ENCODE measurements around the gene RARB.

Gene RARB

GRCh38 chr3:25568525-25569078, 140.5 kb downstream of the RARB start:
- Histone ChIP-seq H3K4me3 (ENCODE audit: low read length) (no peak overlapping the region), H3K9ac (ENCODE audit: low read length) (no peak overlapping the region), H3K9me3 (ENCODE audit: control insufficient read depth, low read length) (no peaks in the 10 kb centered on the region)

GRCh38 chr3:25571285-25571684, 143.2 kb downstream of the RARB start:
- Histone ChIP-seq H3K9ac (ENCODE audit: low read length) (no peak overlapping the region), H3K4me1 (ENCODE audit: control insufficient read depth, insufficient read depth, low read length) (no peaks in the 10 kb centered on the region), H3K4me3 (ENCODE audit: low read length) (no peak overlapping the region), H3K27me3 (ENCODE audit: control insufficient read depth, insufficient read depth, low read length) (no peaks in the 10 kb centered on the region), H3K9me3 (ENCODE audit: control insufficient read depth, low read length) (no peaks in the 10 kb centered on the region), H3K36me3 (ENCODE audit: control insufficient read depth, insufficient read depth, low read length) (no peaks in the 10 kb centered on the region)

More at GRCh38 chr3:25568525-25569078, 140.5 kb downstream of the RARB start:
- Histone ChIP-seq H3K36me3 (ENCODE audit: control insufficient read depth, insufficient read depth, low read length) (no peaks in the 10 kb centered on the region), H3K4me1 (ENCODE audit: control insufficient read depth, insufficient read depth, low read length) (no peaks in the 10 kb centered on the region), H3K27me3 (ENCODE audit: control insufficient read depth, insufficient read depth, low read length) (no peaks in the 10 kb centered on the region)

- Histone ChIP-seq H3K36me3 (ENCODE audit: control insufficient read depth, insufficient read depth, low read length) (no peaks in the 10 kb centered on the region), H3K4me1 (ENCODE audit: control insufficient read depth, insufficient read depth, low read length) (no peaks in the 10 kb centered on the region), H3K27me3 (ENCODE audit: control insufficient read depth, insufficient read depth, low read length) (no peaks in the 10 kb centered on the region)
Observed at GRCh38 chr3:25572336-25572735, 144.3 kb downstream of the RARB start.

GRCh38 chr3:25572919-25573385, 144.9 kb downstream of the RARB start:
- Histone ChIP-seq H3K4me1 (ENCODE audit: control insufficient read depth, insufficient read depth, low read length) (no peaks in the 10 kb centered on the region), H3K36me3 (ENCODE audit: control insufficient read depth, insufficient read depth, low read length) (no peaks in the 10 kb centered on the region), H3K27me3 (ENCODE audit: control insufficient read depth, insufficient read depth, low read length) (no peaks in the 10 kb centered on the region), H3K9me3 (ENCODE audit: control insufficient read depth, low read length) (no peaks in the 10 kb centered on the region), H3K4me3 (ENCODE audit: low read length) (no peak overlapping the region), H3K9ac (ENCODE audit: low read length) (no peak overlapping the region)

More at GRCh38 chr3:25572336-25572735, 144.3 kb downstream of the RARB start:
- H3K9me3 ChIP-seq (ENCODE audit: control insufficient read depth, low read length) = no peaks in the 10 kb centered on the region
- H3K9ac ChIP-seq (ENCODE audit: low read length) = no peak overlapping the region
- H3K4me3 ChIP-seq (ENCODE audit: low read length) = no peak overlapping the region

- Histone ChIP-seq H3K9me3 (ENCODE audit: control insufficient read depth, low read length) (no peaks in the 10 kb centered on the region), H3K36me3 (ENCODE audit: control insufficient read depth, insufficient read depth, low read length) (no peaks in the 10 kb centered on the region), H3K9ac (ENCODE audit: low read length) (no peak overlapping the region), H3K4me1 (ENCODE audit: control insufficient read depth, insufficient read depth, low read length) (no peaks in the 10 kb centered on the region), H3K4me3 (ENCODE audit: low read length) (no peak overlapping the region), H3K27me3 (ENCODE audit: control insufficient read depth, insufficient read depth, low read length) (no peaks in the 10 kb centered on the region)
Observed at GRCh38 chr3:25573386-25574171, 145.5 kb downstream of the RARB start.

GRCh38 chr3:25574172-25574765, 146.2 kb downstream of the RARB start:
- H3K9me3 ChIP-seq (ENCODE audit: control insufficient read depth, low read length) = no peaks in the 10 kb centered on the region

GRCh38 chr3:25575001-25575400, 146.9 kb downstream of the RARB start:
- no peak overlapping the region for H3K4me3 ChIP-seq (ENCODE audit: low read length)
- no peaks in the 10 kb centered on the region for H3K9me3 ChIP-seq (ENCODE audit: control insufficient read depth, low read length)
- H3K4me1 ChIP-seq (ENCODE audit: control insufficient read depth, insufficient read depth, low read length) = no peaks in the 10 kb centered on the region
- no peaks in the 10 kb centered on the region for H3K27me3 ChIP-seq (ENCODE audit: control insufficient read depth, insufficient read depth, low read length)
- no peaks in the 10 kb centered on the region for H3K36me3 ChIP-seq (ENCODE audit: control insufficient read depth, insufficient read depth, low read length)
- no peak overlapping the region for H3K9ac ChIP-seq (ENCODE audit: low read length)

More at GRCh38 chr3:25574172-25574765, 146.2 kb downstream of the RARB start:
- Histone ChIP-seq H3K36me3 (ENCODE audit: control insufficient read depth, insufficient read depth, low read length) (no peaks in the 10 kb centered on the region), H3K4me3 (ENCODE audit: low read length) (no peak overlapping the region), H3K27me3 (ENCODE audit: control insufficient read depth, insufficient read depth, low read length) (no peaks in the 10 kb centered on the region), H3K4me1 (ENCODE audit: control insufficient read depth, insufficient read depth, low read length) (no peaks in the 10 kb centered on the region), H3K9ac (ENCODE audit: low read length) (no peak overlapping the region)

GRCh38 chr3:25576146-25576545, 148.1 kb downstream of the RARB start:
- H3K36me3 ChIP-seq (ENCODE audit: control insufficient read depth, insufficient read depth, low read length) = no peaks in the 10 kb centered on the region
- H3K9ac ChIP-seq (ENCODE audit: low read length) = no peak overlapping the region
- H3K27me3 ChIP-seq (ENCODE audit: control insufficient read depth, insufficient read depth, low read length) = no peaks in the 10 kb centered on the region
- H3K9me3 ChIP-seq (ENCODE audit: control insufficient read depth, low read length) = no peaks in the 10 kb centered on the region
- no peak overlapping the region for H3K4me3 ChIP-seq (ENCODE audit: low read length)
- H3K4me1 ChIP-seq (ENCODE audit: control insufficient read depth, insufficient read depth, low read length) = no peaks in the 10 kb centered on the region

- Histone ChIP-seq H3K27me3 (ENCODE audit: control insufficient read depth, insufficient read depth, low read length) (no peaks in the 10 kb centered on the region), H3K9me3 (ENCODE audit: control insufficient read depth, low read length) (no peaks in the 10 kb centered on the region)
Observed at GRCh38 chr3:25576831-25577454, 148.9 kb downstream of the RARB start.

GRCh38 chr3:25578059-25578458, 150.0 kb downstream of the RARB start:
- no peaks in the 10 kb centered on the region for H3K27me3 ChIP-seq (ENCODE audit: control insufficient read depth, insufficient read depth, low read length)
- no peaks in the 10 kb centered on the region for H3K4me1 ChIP-seq (ENCODE audit: control insufficient read depth, insufficient read depth, low read length)
- H3K4me3 ChIP-seq (ENCODE audit: low read length) = no peak overlapping the region
- H3K9ac ChIP-seq (ENCODE audit: low read length) = no peak overlapping the region
- no peaks in the 10 kb centered on the region for H3K36me3 ChIP-seq (ENCODE audit: control insufficient read depth, insufficient read depth, low read length)
- H3K9me3 ChIP-seq (ENCODE audit: control insufficient read depth, low read length) = no peaks in the 10 kb centered on the region

More at GRCh38 chr3:25576831-25577454, 148.9 kb downstream of the RARB start:
- Histone ChIP-seq H3K4me1 (ENCODE audit: control insufficient read depth, insufficient read depth, low read length) (no peaks in the 10 kb centered on the region), H3K4me3 (ENCODE audit: low read length) (no peak overlapping the region), H3K36me3 (ENCODE audit: control insufficient read depth, insufficient read depth, low read length) (no peaks in the 10 kb centered on the region), H3K9ac (ENCODE audit: low read length) (no peak overlapping the region)

GRCh38 chr3:25580534-25580933, 152.5 kb downstream of the RARB start:
- H3K9ac ChIP-seq (ENCODE audit: low read length) = no peak overlapping the region
- H3K4me3 ChIP-seq (ENCODE audit: low read length) = no peak overlapping the region
- H3K27me3 ChIP-seq (ENCODE audit: control insufficient read depth, insufficient read depth, low read length) = no peaks in the 10 kb centered on the region
- no peaks in the 10 kb centered on the region for H3K36me3 ChIP-seq (ENCODE audit: control insufficient read depth, insufficient read depth, low read length)
- no peaks in the 10 kb centered on the region for H3K4me1 ChIP-seq (ENCODE audit: control insufficient read depth, insufficient read depth, low read length)
- no peaks in the 10 kb centered on the region for H3K9me3 ChIP-seq (ENCODE audit: control insufficient read depth, low read length)

- Histone ChIP-seq H3K36me3 (ENCODE audit: control insufficient read depth, insufficient read depth, low read length) (no peaks in the 10 kb centered on the region), H3K9ac (ENCODE audit: low read length) (no peak overlapping the region), H3K4me1 (ENCODE audit: control insufficient read depth, insufficient read depth, low read length) (no peaks in the 10 kb centered on the region), H3K9me3 (ENCODE audit: control insufficient read depth, low read length) (no peaks in the 10 kb centered on the region), H3K4me3 (ENCODE audit: low read length) (no peak overlapping the region), H3K27me3 (ENCODE audit: control insufficient read depth, insufficient read depth, low read length) (no peaks in the 10 kb centered on the region)
Observed at GRCh38 chr3:25581335-25581734, 153.3 kb downstream of the RARB start.

Data from mucosa of stomach (tissue), 1 donor.